Omental fat pad (tissue), 4 donors: ENCODE data around the gene EIPR1. TPM values are rescaled to one million over a fixed set of nuclear protein-coding genes. Genes with fewer than 3 reads are reported as not detected.

ENCODE experiments used
- ATAC-seq: fragments of 150-250 bp; one replicate; pipeline ENCODE4 v1.9.1; 2016; ENCODE audit warnings: mild to moderate bottlenecking, moderate library complexity; ENCODE audit not compliant: low FRiP score
- DNase-seq: peaks from one replicate; pipeline ENCODE4 v3.0.0-alpha.2; 2019; ENCODE audit warnings: low spot score
- total RNA-seq, 4 donors: library from RNA; depleted of rRNA; stranded (reverse); fragments of >200 nt; gene quantifications; one replicate each; pipeline ENCODE4 v1.1.0, GENCODE V29; 2016
- TF ChIP-seq, protein P1 (sequence below), 3 donors: fragments of 450-650 bp; IDR thresholded peaks; one replicate each; pipeline ENCODE4 v1.5.1; 2016 to 2017; ENCODE audit warnings: antibody characterized with exemption in 3 of 3, mild to moderate bottlenecking in 3 of 3, moderate library complexity in 2 of 3

Gene EIPR1
- total RNA-seq, 4 donors from 2014 or later = 18.5 to 29.8 (median 21.5) TPM

DNA sequence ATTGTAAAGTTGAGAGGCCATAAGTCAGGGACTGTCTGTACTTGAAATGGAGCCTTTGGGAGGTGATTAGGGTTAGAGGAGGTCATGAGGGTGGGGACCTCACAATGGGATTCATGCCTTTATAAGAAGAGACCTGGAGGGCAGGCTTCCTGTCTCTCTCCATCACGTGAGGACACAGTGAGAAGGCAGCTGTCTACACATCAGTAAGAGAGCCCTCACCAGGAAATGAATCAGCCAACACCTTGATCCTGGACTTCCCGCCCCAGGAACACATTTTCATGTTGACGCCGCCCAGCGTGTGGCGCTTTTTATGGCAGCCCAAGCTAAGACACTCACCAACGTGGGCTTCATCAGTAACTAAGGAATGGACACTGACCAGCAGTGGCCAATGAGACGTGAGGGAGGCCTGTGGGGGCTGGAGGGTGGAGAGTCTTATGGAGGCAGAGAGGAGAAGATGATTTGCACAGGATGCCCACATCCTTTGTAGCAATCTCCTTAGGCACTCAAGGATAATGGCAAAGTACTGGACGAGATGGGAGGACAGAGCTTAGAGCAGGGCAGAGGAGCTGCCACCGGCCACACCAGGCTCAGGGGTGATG lies 162.7 kb downstream of the EIPR1 start:
- ATAC-seq (no peak), DNase-seq (no peak)
- TF ChIP-seq, protein P1, sequence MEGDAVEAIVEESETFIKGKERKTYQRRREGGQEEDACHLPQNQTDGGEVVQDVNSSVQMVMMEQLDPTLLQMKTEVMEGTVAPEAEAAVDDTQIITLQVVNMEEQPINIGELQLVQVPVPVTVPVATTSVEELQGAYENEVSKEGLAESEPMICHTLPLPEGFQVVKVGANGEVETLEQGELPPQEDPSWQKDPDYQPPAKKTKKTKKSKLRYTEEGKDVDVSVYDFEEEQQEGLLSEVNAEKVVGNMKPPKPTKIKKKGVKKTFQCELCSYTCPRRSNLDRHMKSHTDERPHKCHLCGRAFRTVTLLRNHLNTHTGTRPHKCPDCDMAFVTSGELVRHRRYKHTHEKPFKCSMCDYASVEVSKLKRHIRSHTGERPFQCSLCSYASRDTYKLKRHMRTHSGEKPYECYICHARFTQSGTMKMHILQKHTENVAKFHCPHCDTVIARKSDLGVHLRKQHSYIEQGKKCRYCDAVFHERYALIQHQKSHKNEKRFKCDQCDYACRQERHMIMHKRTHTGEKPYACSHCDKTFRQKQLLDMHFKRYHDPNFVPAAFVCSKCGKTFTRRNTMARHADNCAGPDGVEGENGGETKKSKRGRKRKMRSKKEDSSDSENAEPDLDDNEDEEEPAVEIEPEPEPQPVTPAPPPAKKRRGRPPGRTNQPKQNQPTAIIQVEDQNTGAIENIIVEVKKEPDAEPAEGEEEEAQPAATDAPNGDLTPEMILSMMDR (IDR thresholded peaks at IDR 0.05) = no peak

DNA sequence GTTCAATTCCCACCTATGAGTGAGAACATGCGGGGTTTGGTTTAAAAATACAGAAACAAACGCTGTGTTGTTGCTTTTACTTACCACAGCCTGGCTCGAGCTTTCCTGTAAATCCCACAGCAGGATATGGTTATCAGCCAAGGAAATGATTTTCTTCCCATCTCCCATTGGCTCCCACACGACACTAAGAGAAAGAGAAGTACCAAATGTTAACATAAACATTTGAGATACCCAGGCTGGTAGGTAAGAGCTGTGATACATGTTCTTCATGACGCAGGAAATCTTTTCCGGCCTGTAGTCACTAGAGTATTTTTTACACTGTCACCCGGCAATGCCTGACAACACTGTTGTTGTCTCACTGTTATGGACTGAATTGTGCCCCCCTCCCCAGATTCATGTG lies 163.6 kb downstream of the EIPR1 start:
- DNase-seq (no peak), ATAC-seq (no peak)
- TF ChIP-seq, protein P1 (IDR thresholded peaks at IDR 0.05) = no peak

DNA sequence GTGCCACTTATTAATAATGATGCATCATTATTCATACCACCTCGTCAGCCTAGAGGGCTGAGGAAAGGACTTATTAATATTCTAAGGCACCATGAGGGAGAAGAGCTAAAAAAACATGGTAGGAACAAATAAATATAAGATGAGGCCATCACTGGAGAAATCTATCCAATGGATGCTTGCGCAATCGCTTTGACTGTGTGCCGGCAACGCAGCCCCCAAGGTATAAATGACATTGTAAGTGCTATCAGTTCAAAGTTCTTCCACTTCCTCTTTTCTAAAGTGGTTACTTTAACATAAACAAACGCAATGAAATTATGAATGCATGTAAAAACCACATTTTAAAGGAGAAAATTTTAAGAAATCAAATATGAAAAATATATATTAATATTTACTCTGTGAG lies 164.6 kb downstream of the EIPR1 start:
- DNase-seq (no peak), ATAC-seq (no peak)
- TF ChIP-seq, protein P1 (IDR thresholded peaks at IDR 0.05) = no peak

DNA sequence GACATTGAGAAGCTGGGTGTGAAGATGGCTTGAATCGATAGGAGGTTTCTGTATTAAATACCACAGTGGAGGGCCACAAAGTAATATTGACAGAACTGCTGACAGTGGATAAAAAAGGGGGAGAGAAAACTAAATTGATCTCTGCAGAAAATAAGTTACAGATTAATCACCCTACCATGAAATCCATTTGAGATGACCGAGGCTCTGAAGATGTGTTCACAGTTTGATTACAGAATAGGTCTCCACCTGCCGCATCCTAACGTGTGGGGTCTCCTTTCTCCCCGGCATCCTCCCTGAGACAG lies 165.6 kb downstream of the EIPR1 start:
- no peak for DNase-seq
- no peak for ATAC-seq
- TF ChIP-seq, protein P1 (IDR thresholded peaks at IDR 0.05) = no peak

DNA sequence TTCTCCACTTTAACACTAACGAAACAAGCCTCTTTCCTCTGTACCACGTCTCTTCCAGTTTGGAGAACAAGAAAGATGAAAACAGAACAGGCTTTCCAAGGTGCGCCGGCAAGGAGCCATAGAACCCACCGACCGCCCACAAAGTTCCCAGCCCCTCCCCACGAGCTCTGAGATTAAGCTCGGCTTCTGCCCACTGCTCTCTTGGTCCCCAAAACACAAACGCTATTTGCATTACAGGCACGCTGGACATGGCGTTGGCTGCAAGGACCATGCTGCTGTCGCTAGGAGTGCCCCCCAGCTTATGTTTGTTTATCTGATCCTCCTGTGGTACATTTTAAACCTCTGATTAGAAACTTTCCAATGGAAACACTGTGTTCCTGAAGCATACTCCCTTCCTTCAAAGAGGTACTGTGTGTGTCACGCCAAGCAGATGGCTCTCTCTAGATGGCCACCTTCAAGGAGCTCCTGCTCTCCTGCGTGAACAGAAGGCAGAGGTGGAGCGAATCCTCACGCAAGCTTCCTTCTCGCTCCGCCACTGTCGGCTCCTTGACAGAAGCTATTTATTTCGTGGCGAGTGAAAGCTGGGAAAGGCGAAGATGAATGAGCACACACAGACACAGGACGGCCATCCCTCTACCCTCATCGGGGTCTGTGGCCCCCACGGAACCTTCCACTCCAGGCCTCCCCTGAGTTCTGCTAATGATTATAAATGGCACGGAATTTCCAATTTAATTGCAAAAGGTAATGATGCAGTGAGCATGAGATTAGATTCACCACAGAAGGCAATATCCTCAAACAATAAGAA lies 166.2 kb downstream of the EIPR1 start:
- DNase-seq = no peak
- TF ChIP-seq, protein P1 (IDR thresholded peaks at IDR 0.05) = no peak
- ATAC-seq = no peak

DNA sequence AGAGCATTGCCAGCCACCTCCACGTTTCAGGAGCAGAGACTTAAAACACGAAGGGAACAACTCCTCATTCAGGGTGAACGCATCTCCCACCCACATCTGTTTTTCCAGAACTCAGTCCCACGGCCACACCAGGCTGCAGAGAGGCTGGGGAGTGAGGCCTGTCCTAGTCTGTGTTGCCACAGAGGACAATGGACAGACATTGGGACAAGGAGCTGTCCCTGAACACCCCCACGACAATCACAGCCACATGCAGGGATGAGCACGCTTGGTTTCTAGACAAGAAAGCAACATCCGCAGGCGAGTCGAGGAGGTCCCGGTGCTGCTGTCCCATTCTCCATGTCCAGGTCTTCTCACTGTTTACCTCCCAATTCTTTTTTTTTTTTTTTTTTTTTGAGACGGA lies 167.4 kb downstream of the EIPR1 start:
- DNase-seq = no peak
- TF ChIP-seq, protein P1 (IDR thresholded peaks at IDR 0.05) = no peak
- no peak for ATAC-seq

DNA sequence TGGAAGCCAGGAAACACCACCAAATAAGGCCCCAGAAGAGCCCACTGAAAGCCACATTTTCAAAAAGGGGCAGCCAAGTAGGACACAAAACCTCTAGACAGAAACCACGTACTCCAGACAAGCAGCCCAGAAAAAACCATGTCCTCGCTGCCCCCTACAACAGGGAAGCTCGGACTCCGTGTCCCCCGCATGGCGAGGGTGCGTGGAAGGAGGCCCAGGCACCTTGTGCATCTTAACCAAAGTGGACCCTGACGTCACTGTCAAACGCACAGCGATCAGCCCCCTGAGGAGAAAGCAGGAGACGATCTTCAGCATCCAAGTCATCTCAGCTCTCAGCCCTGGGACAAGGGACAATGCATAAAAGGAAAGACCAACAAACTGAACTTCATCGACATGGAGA lies 168.4 kb downstream of the EIPR1 start:
- DNase-seq (no peak), ATAC-seq (no peak)
- TF ChIP-seq, protein P1 (IDR thresholded peaks at IDR 0.05) = no peak
